WTC11 (cell line): ENCODE measurements around the gene ZDHHC14. TPM values are rescaled to one million over a fixed set of nuclear protein-coding genes. Genes with fewer than 3 reads are reported as not detected.
A peak's percentile ranks its signal among the peaks of the same experiment; 100 is the strongest.

Source experiments
- AFF4 ChIP-seq: sonication (generic); formaldehyde crosslinking; IDR thresholded peaks from 2 replicates; pipeline ENCODE4 v1.8.1; 2023; ENCODE audit warnings: mild to moderate bottlenecking, missing genetic modification reagents, borderline replicate concordance
- ATF2 ChIP-seq: sonication (generic); formaldehyde crosslinking; IDR thresholded peaks from 2 replicates; pipeline ENCODE4 v1.8.1; 2022; ENCODE audit warnings: low read depth, missing genetic modification reagents, borderline replicate concordance
- ATF3 ChIP-seq: sonication (generic); formaldehyde crosslinking; conservative IDR thresholded peaks from 2 replicates; pipeline ENCODE4 v1.8.1; 2022; ENCODE audit warnings: mild to moderate bottlenecking, missing genetic modification reagents
- ATF6 ChIP-seq: sonication (generic); formaldehyde crosslinking; IDR thresholded peaks from 2 replicates; pipeline ENCODE4 v1.8.1; 2023; ENCODE audit warnings: mild to moderate bottlenecking, missing genetic modification reagents
- FOXK1 ChIP-seq: sonication (generic); formaldehyde crosslinking; IDR thresholded peaks from 2 replicates; pipeline ENCODE4 v1.8.0; 2022; ENCODE audit warnings: mild to moderate bottlenecking, moderate library complexity, missing genetic modification reagents
- FOXP4 ChIP-seq: sonication (generic); formaldehyde crosslinking; IDR thresholded peaks from 2 replicates; pipeline ENCODE4 v1.8.0; 2022; ENCODE audit warnings: mild to moderate bottlenecking, missing genetic modification reagents
- GABPB1 ChIP-seq: sonication (generic); formaldehyde crosslinking; IDR thresholded peaks from 2 replicates; pipeline ENCODE4 v1.8.1; 2023; ENCODE audit warnings: mild to moderate bottlenecking, missing genetic modification reagents
- GTF2I ChIP-seq: fragments of 250-450 bp; sonication (Bioruptor Pico); conservative IDR thresholded peaks from 2 replicates; pipeline ENCODE4 v1.4.0; 2021; ENCODE audit warnings: mild to moderate bottlenecking
- IRF1 ChIP-seq: sonication (generic); formaldehyde crosslinking; IDR thresholded peaks from 2 replicates; pipeline ENCODE4 v1.8.0; 2023; ENCODE audit warnings: missing genetic modification reagents
- JAZF1 ChIP-seq: fragments of 250-450 bp; sonication (Bioruptor Pico); IDR thresholded peaks from 2 replicates; pipeline ENCODE4 v1.9.0; 2021; ENCODE audit warnings: moderate library complexity, mild to moderate bottlenecking, inconsistent platforms
- JUN ChIP-seq: sonication (generic); formaldehyde crosslinking; IDR thresholded peaks from 2 replicates; pipeline ENCODE4 v1.8.0; 2023; ENCODE audit warnings: mild to moderate bottlenecking, missing genetic modification reagents
- KAT7 ChIP-seq: sonication (generic); formaldehyde crosslinking; IDR thresholded peaks from 2 replicates; pipeline ENCODE4 v1.8.1; 2023; ENCODE audit warnings: missing genetic modification reagents, mild to moderate bottlenecking, borderline replicate concordance
- MAX ChIP-seq: sonication (generic); formaldehyde crosslinking; IDR thresholded peaks from 2 replicates; pipeline ENCODE4 v1.8.0; 2022; ENCODE audit warnings: mild to moderate bottlenecking, missing genetic modification reagents
- NFE2L1 ChIP-seq: sonication (generic); formaldehyde crosslinking; IDR thresholded peaks from 2 replicates; pipeline ENCODE4 v1.8.1; 2023; ENCODE audit warnings: missing genetic modification reagents
- NR3C1 ChIP-seq: sonication (generic); formaldehyde crosslinking; conservative IDR thresholded peaks from 2 replicates; pipeline ENCODE4 v1.8.1; 2023; ENCODE audit warnings: low read depth, mild to moderate bottlenecking, missing genetic modification reagents
- PRDM15 ChIP-seq: sonication (generic); formaldehyde crosslinking; IDR thresholded peaks from 2 replicates; pipeline ENCODE4 v1.8.0; 2022; ENCODE audit warnings: missing genetic modification reagents
- PRRX2 ChIP-seq: fragments of 250-450 bp; sonication (Bioruptor Pico); IDR thresholded peaks from 2 replicates; pipeline ENCODE4 v1.8.0; 2021; ENCODE audit warnings: mild to moderate bottlenecking
- SMAD3 ChIP-seq: sonication (generic); formaldehyde crosslinking; IDR thresholded peaks from 2 replicates; pipeline ENCODE4 v1.8.0; 2022; ENCODE audit warnings: missing genetic modification reagents, mild to moderate bottlenecking, borderline replicate concordance
- USF1 ChIP-seq: sonication (generic); formaldehyde crosslinking; IDR thresholded peaks from 2 replicates; pipeline ENCODE4 v1.8.0; 2022; ENCODE audit warnings: mild to moderate bottlenecking, missing genetic modification reagents
- ZBTB21 ChIP-seq: sonication (generic); formaldehyde crosslinking; IDR thresholded peaks from 2 replicates; pipeline ENCODE4 v1.8.1; 2023; ENCODE audit warnings: mild to moderate bottlenecking, missing genetic modification reagents, borderline replicate concordance
- ZNF138 ChIP-seq: sonication (generic); formaldehyde crosslinking; conservative IDR thresholded peaks from 2 replicates; pipeline ENCODE4 v1.8.1; 2022; ENCODE audit warnings: mild to moderate bottlenecking, moderate library complexity, missing genetic modification reagents
- ZNF263 ChIP-seq: sonication (generic); formaldehyde crosslinking; IDR thresholded peaks from 2 replicates; pipeline ENCODE4 v1.8.1; 2022; ENCODE audit warnings: low read depth, mild to moderate bottlenecking, moderate library complexity, missing genetic modification reagents
- ZNF671 ChIP-seq: fragments of 250-450 bp; sonication (Bioruptor Pico); IDR thresholded peaks from 2 replicates; pipeline ENCODE4 v1.8.0; 2021; ENCODE audit warnings: mild to moderate bottlenecking
- total RNA-seq: library from RNA; stranded (reverse); gene quantifications from 3 replicates; pipeline ENCODE4 v1.2.3, GENCODE V29; 2021

Gene ZDHHC14
- total RNA-seq, 1 experiment from 2014 or later, result 6.6 TPM

GRCh38 chr6:157379656-157380457 lies 1.1 kb upstream of the ZDHHC14 start (continued):
- TF ChIP-seq ZNF263 (CRISPR knock-in tag) (no peak), IRF1 (no peak), SMAD3 (CRISPR knock-in tag) (no peak), PRDM15 (CRISPR knock-in tag) (no peak), ZNF138 (CRISPR knock-in tag) (no peak), JUN (CRISPR knock-in tag) (no peak), NR3C1 (CRISPR knock-in tag) (no peak), KAT7 (CRISPR knock-in tag) (no peak), JAZF1 (CRISPR knock-in tag) (no peak), USF1 (no peak), ATF2 (no peak), ZNF671 (CRISPR knock-in tag) (no peak), ATF6 (CRISPR knock-in tag) (no peak), GABPB1 (no peak), AFF4 (CRISPR knock-in tag) (no peak), MAX (CRISPR knock-in tag) (peak; percentile 53), NFE2L1 (CRISPR knock-in tag) (no peak), PRRX2 (CRISPR knock-in tag) (no peak), ATF3 (no peak), FOXP4 (CRISPR knock-in tag) (no peak), GTF2I (CRISPR knock-in tag) (no peak), FOXK1 (no peak; the same call in 1 of the 2 replicates), ZBTB21 (no peak)
